K562 (cell line): Measurements from ENCODE around the gene KRT71. TPM values are rescaled to one million over a fixed set of nuclear protein-coding genes. Genes with fewer than 3 reads are reported as not detected.

ENCODE experiments used
- ATAC-seq: fragments of 200-7000 bp; cut with Tn5 transposase; 3 replicates; pipeline ENCODE4 v1.9.1; 2020; ENCODE audit warnings: moderate library complexity
- BruUV-seq: library from RNA; stranded (reverse); fragments of 400-500 nt; replicated peaks from 2 replicates; lab custom pipeline; 2021; lab: Mats Ljungman, UMichigan
- CTCF ChIA-PET: fragments of 300-600 bp; formaldehyde crosslinking; extraction: SDS; loops from one replicate; lab custom pipeline; 2021; ENCODE audit warnings: low intra/inter-chr PET ratio; lab: Yijun Ruan, JAX
- POLR2A ChIA-PET: fragments of 300-600, 350-650 bp; sonication (Branson Sonifier 250); formaldehyde crosslinking; extraction: SDS; loops from one replicate; lab custom pipeline; 2021; ENCODE audit warnings: antibody characterized with exemption, inconsistent platforms; lab: Yijun Ruan, JAX
- DNase-seq, 4 experiments: peaks; one replicate each; pipeline versions ENCODE4 v3.0.0 to v3.0.0-alpha.2; 2011 to 2018; ENCODE audit warnings: low spot score in 3 of 4, mixed read lengths in 3 of 4; ENCODE audit errors: extremely low read depth in 1 of 4
- FAIRE-seq: peaks from 2 replicates; lab custom pipeline; 2011; peaks lifted over from hg19 to GRCh38; lab: Jason Lieb, UNC
- H2AFZ ChIP-seq: 2 replicates; pipeline ENCODE4 v1.6.0; 2011; ENCODE audit warnings: low read depth, low read length, control low read depth, inconsistent platforms
- H3K27ac ChIP-seq: fragments of 200-600 bp; 3 replicates; pipeline ENCODE4 v1.8.0; 2011; ENCODE audit warnings: low read depth, mild to moderate bottlenecking, control low read depth, inconsistent platforms, low read length, moderate library complexity, mixed read lengths; ENCODE audit errors: extremely low read depth
- H3K27me3 ChIP-seq, 2 experiments: fragments of 300-600 bp in 1 of 2; 2 replicates in 1 of 2; 3 replicates in 1 of 2; pipeline versions ENCODE4 v1.6.0 to v1.8.0; 2011; ENCODE audit warnings: inconsistent platforms in 2 of 2, low read length in 2 of 2, mild to moderate bottlenecking in 1 of 2, mixed read lengths in 1 of 2, moderate library complexity in 1 of 2; ENCODE audit not compliant: control insufficient read depth in 2 of 2, insufficient read depth in 2 of 2
- H3K36me3 ChIP-seq: fragments of 300-600 bp; 3 replicates; pipeline ENCODE4 v1.8.0; 2011; ENCODE audit warnings: mild to moderate bottlenecking, low read length, inconsistent platforms; ENCODE audit not compliant: control insufficient read depth, insufficient read depth
- H3K4me1 ChIP-seq, 2 experiments: fragments of 200-600 bp in 1 of 2; replicated peaks in 1 of 2; 2 replicates in 1 of 2; 3 replicates in 1 of 2; pipeline versions ENCODE4 v1.5.1 to v1.8.0; 2011; ENCODE audit warnings: inconsistent platforms in 2 of 2, low read length in 2 of 2, mild to moderate bottlenecking in 1 of 2, mixed read lengths in 1 of 2, moderate library complexity in 1 of 2; ENCODE audit not compliant: control insufficient read depth in 2 of 2, insufficient read depth in 2 of 2
- H3K4me2 ChIP-seq: 2 replicates; pipeline ENCODE4 v1.6.1; 2011; ENCODE audit warnings: low read length, control low read depth, inconsistent platforms, mixed read lengths; ENCODE audit not compliant: insufficient read depth
- H3K4me3 ChIP-seq: fragments of 200-600 bp; sonication (generic), shearing (Covaris generic); 2 replicates; pipeline ENCODE4 v1.5.1; 2016; ENCODE audit warnings: control low read depth, inconsistent platforms
- H3K79me2 ChIP-seq: fragments of 200-600 bp; 3 replicates; pipeline ENCODE4 v1.8.0; 2011; ENCODE audit warnings: low read length, inconsistent platforms; ENCODE audit not compliant: control insufficient read depth, insufficient read depth
- H3K9ac ChIP-seq, 2 experiments: 2 replicates each; pipeline versions ENCODE4 v1.6.0 to v1.6.1; 2011; ENCODE audit warnings: low read depth in 2 of 2, low read length in 2 of 2, control low read depth in 1 of 2, inconsistent platforms in 1 of 2, mild to moderate bottlenecking in 1 of 2, mixed read lengths in 1 of 2; ENCODE audit not compliant: insufficient read depth in 1 of 2
- H3K9me1 ChIP-seq: one replicate; pipeline ENCODE4 v1.6.0; 2011; ENCODE audit warnings: inconsistent platforms, mild to moderate bottlenecking, low read length, moderate library complexity; ENCODE audit not compliant: control insufficient read depth, insufficient read depth
- H3K9me3 ChIP-seq: replicated peaks from 2 replicates; pipeline ENCODE4 v1.5.1; 2011; ENCODE audit warnings: low read depth, low read length, inconsistent platforms; ENCODE audit not compliant: control insufficient read depth, insufficient read depth
- H4K20me1 ChIP-seq: replicated peaks from 2 replicates; pipeline ENCODE4 v1.6.1; 2011; ENCODE audit warnings: low read length, inconsistent platforms, mixed read lengths; ENCODE audit not compliant: control insufficient read depth, insufficient read depth
- HIVEP1 ChIP-seq: fragments of 250-450 bp; sonication (Bioruptor Pico); IDR thresholded peaks from 2 replicates; pipeline ENCODE4 v1.4.0; 2020; ENCODE audit warnings: mild to moderate bottlenecking
- HOXB6 ChIP-seq: fragments of 250-450 bp; sonication (Bioruptor Pico); IDR thresholded peaks from 2 replicates; pipeline ENCODE4 v1.5.1; 2022; ENCODE audit warnings: mild to moderate bottlenecking, borderline replicate concordance
- RAD21 ChIP-seq, 2 experiments: fragments of 250-450 bp in 1 of 2; fragments of 450-650 bp in 1 of 2; sonication (Bioruptor Pico) in 1 of 2; formaldehyde crosslinking in 1 of 2; IDR thresholded peaks in 1 of 2; conservative IDR thresholded peaks in 1 of 2; 2 replicates each; pipeline versions ENCODE4 v1.4.0 to v1.8.0; 2020 to 2022; ENCODE audit warnings: mild to moderate bottlenecking in 2 of 2, moderate library complexity in 1 of 2
- SMARCA5 ChIP-seq: fragments of 450-650 bp; IDR thresholded peaks from 2 replicates; pipeline ENCODE4 v1.6.1; 2016
- TAF9B ChIP-seq: fragments of 450-650 bp; IDR thresholded peaks from 2 replicates; pipeline ENCODE4 v1.6.1; 2018; ENCODE audit warnings: mild to moderate bottlenecking; ENCODE audit not compliant: partially characterized antibody
- YY1 ChIP-seq, 3 experiments: IDR thresholded peaks; 2 replicates each; pipeline ENCODE4 v1.6.1; 2011; ENCODE audit warnings: low read length in 2 of 3, mild to moderate bottlenecking in 2 of 3, moderate library complexity in 2 of 3, borderline replicate concordance in 1 of 3, control low read depth in 1 of 3, low read depth in 1 of 3; ENCODE audit not compliant: insufficient read depth in 3 of 3, insufficient replicate concordance in 2 of 3, control insufficient read depth in 1 of 3, insufficient read length in 1 of 3; ENCODE audit errors: extremely low read depth in 1 of 3
- ZNF133 ChIP-seq: fragments of 250-450 bp; sonication (Bioruptor Pico); IDR thresholded peaks from 2 replicates; pipeline ENCODE4 v1.4.0; 2020; ENCODE audit warnings: mild to moderate bottlenecking
- ZNF134 ChIP-seq: fragments of 250-450 bp; sonication (Bioruptor Pico); conservative IDR thresholded peaks from 2 replicates; pipeline ENCODE4 v1.4.0; 2020
- whole genome bisulfite sequencing: fragments of 100-300 bp; shearing (Covaris generic); methylation state at CpG from one replicate; pipeline ENCODE4 v1.1.6; 2016; ENCODE audit warnings: low coverage, mixed read lengths; ENCODE audit not compliant: insufficient coverage; ENCODE audit errors: missing lambda C conversion rate; 5-methylcytosine and 5-hydroxymethylcytosine counted together
- in situ Hi-C: fragments of 300-500 bp; cut with MboI; formaldehyde crosslinking; loops from 4 replicates; pipeline ENCODE4 v1.15.0; 2018; ENCODE audit warnings: inconsistent platforms, mixed read lengths
- intact Hi-C: fragments of 100-400 bp; cut with micrococcal nuclease; formaldehyde crosslinking; loops from 2 replicates; pipeline ENCODE4 v1.14.2; 2022
- polyA plus RNA-seq, 8 experiments: library from polyadenylated mRNA; depleted of rRNA in 4 of 8; stranded (reverse) in 5 of 8; unstranded in 3 of 8; fragments of >200 nt; fragmentation: Nextera tagmentation in 2 of 8; fragmentation: Illumina TruSeq in 1 of 8; extraction: Ambion mirVana in 2 of 8; extraction: Trizol in 1 of 8; gene quantifications; 2 replicates each; pipeline versions ENCODE4 v1.2.1 to v1.2.3, GENCODE V29; 2011 to 2014; ENCODE audit warnings: inconsistent platforms in 1 of 8, missing spikeins in 1 of 8
- total RNA-seq, 7 experiments: library from RNA; depleted of rRNA in 6 of 7; stranded (reverse); fragments of >200 nt in 6 of 7; fragmentation: Illumina TruSeq in 2 of 7; extraction: Trizol in 2 of 7; gene quantifications; 2 replicates each; pipeline versions ENCODE4 v1.2.1 to v1.2.3, GENCODE V29; 2011 to 2021; ENCODE audit warnings: low replicate concordance in 1 of 7
- TF ChIP-seq, protein P1 (sequence below): fragments of 450-650 bp; IDR thresholded peaks from 2 replicates; pipeline ENCODE4 v1.6.1; 2016; ENCODE audit warnings: low read depth
- TF ChIP-seq, protein P2 (sequence below), 3 experiments: IDR thresholded peaks in 2 of 3; conservative IDR thresholded peaks in 1 of 3; 2 replicates each; pipeline ENCODE4 v1.5.1; 2011 to 2012; ENCODE audit warnings: low read length in 3 of 3, mild to moderate bottlenecking in 3 of 3, control low read depth in 2 of 3, improper control_type of control experiment in 1 of 3, inconsistent platforms in 1 of 3, low read depth in 1 of 3, mixed read lengths in 1 of 3, moderate library complexity in 1 of 3; ENCODE audit not compliant: insufficient read depth in 2 of 3

Gene KRT71
- total and polyA plus RNA-seq, 9 of the 15 experiments (the other 6 are each of a cell fraction or from before 2014, with no cell fraction given): not detected

DNA sequence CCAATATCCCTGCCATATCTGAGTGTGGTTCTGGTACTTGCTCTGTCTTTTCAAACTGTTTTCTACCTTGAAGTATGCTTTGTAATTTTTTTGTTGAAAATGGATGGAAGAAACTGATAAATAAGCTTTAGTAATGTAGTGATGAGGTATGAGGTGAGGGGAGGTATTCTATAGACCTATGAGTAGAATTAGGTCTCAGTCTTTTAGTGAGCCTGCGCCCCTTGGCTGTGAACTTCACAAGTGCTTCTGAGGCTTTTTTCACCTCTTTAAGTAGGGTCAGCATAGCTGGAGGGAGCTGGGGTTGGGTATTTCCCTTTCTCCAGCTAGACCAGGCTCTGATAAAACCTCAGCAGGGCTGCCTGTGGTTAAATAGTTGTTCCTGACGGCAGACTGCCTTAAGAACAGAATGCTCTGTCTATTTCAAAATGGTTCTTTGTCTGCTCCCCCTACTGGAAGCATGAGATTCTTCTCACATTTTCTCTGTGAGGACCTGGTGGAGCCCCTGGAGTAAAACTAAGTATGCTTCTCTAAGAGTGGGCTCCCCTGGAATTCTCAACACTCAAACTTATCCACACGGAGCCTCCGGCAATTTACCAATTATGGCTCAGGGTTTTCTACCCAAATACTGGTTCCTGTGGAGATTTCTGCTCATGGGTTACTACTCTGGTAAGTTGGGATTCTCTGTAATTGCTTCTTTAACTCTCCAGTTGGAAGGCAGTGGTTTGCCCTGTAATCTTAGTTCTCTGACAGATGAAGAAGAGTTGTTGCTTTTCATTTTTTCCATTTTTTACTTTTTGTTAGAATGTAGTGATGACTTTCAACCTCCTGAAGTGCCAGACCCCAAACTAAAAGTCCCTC is 45.9 kb downstream of the KRT71 start:
- DNase-seq: peak in 2 of 4 experiments; percentile 20 to 21
- 3% methylated on average over 4 of the region's 4 CpGs for WGBS
- in situ Hi-C loops: no loop called here
- H3K79me2 ChIP-seq: no peaks in the 10 kb centered on the region
- intact Hi-C loops: no loop called here
- H3K4me2 ChIP-seq: no peak overlapping the region
- no peak overlapping the region for H3K27ac ChIP-seq
- H3K4me3 ChIP-seq: no peak overlapping the region
- H3K9me3 ChIP-seq: no peaks in the 10 kb centered on the region
- H3K9ac ChIP-seq: no peak overlapping the region
- no peaks in the 10 kb centered on the region for H4K20me1 ChIP-seq
- H2AFZ ChIP-seq: no peak overlapping the region
- H3K9me1 ChIP-seq: no peaks in the 10 kb centered on the region
- FAIRE-seq: peak; percentile 62
- ChIA-PET POLR2A (no interaction called here), CTCF (no interaction called here)
- ATAC-seq: no peak
- no TSS peak for BruUV-seq
- H3K36me3 ChIP-seq: no peaks in the 10 kb centered on the region
- H3K4me1 ChIP-seq: no peaks in the 10 kb centered on the region
- H3K27me3 ChIP-seq: no peaks in the 10 kb centered on the region; a peak in 1 of 5 replicates
- TF ChIP-seq TAF9B (no peak), RAD21 (CRISPR knock-in tag; conservative IDR thresholded peaks at IDR 0.05 in 1 of 2, IDR thresholded peaks at IDR 0.05 in 1 of 2) (no peak), ZNF134 (no peak), HOXB6 (CRISPR knock-in tag) (no peak), ZNF133 (CRISPR knock-in tag) (no peak), SMARCA5 (no peak), HIVEP1 (CRISPR knock-in tag) (no peak), YY1 (IDR thresholded peaks at IDR 0.05; ENCODE audit: borderline replicate concordance in 1 of 3, control insufficient read depth in 1 of 3, extremely low read depth in 1 of 3, insufficient read depth in 3 of 3, insufficient read length in 1 of 3, insufficient replicate concordance in 2 of 3, low read depth in 1 of 3, low read length in 2 of 3) (peak in 1 of 3 experiments; percentile 32)
- TF ChIP-seq, protein P1, sequence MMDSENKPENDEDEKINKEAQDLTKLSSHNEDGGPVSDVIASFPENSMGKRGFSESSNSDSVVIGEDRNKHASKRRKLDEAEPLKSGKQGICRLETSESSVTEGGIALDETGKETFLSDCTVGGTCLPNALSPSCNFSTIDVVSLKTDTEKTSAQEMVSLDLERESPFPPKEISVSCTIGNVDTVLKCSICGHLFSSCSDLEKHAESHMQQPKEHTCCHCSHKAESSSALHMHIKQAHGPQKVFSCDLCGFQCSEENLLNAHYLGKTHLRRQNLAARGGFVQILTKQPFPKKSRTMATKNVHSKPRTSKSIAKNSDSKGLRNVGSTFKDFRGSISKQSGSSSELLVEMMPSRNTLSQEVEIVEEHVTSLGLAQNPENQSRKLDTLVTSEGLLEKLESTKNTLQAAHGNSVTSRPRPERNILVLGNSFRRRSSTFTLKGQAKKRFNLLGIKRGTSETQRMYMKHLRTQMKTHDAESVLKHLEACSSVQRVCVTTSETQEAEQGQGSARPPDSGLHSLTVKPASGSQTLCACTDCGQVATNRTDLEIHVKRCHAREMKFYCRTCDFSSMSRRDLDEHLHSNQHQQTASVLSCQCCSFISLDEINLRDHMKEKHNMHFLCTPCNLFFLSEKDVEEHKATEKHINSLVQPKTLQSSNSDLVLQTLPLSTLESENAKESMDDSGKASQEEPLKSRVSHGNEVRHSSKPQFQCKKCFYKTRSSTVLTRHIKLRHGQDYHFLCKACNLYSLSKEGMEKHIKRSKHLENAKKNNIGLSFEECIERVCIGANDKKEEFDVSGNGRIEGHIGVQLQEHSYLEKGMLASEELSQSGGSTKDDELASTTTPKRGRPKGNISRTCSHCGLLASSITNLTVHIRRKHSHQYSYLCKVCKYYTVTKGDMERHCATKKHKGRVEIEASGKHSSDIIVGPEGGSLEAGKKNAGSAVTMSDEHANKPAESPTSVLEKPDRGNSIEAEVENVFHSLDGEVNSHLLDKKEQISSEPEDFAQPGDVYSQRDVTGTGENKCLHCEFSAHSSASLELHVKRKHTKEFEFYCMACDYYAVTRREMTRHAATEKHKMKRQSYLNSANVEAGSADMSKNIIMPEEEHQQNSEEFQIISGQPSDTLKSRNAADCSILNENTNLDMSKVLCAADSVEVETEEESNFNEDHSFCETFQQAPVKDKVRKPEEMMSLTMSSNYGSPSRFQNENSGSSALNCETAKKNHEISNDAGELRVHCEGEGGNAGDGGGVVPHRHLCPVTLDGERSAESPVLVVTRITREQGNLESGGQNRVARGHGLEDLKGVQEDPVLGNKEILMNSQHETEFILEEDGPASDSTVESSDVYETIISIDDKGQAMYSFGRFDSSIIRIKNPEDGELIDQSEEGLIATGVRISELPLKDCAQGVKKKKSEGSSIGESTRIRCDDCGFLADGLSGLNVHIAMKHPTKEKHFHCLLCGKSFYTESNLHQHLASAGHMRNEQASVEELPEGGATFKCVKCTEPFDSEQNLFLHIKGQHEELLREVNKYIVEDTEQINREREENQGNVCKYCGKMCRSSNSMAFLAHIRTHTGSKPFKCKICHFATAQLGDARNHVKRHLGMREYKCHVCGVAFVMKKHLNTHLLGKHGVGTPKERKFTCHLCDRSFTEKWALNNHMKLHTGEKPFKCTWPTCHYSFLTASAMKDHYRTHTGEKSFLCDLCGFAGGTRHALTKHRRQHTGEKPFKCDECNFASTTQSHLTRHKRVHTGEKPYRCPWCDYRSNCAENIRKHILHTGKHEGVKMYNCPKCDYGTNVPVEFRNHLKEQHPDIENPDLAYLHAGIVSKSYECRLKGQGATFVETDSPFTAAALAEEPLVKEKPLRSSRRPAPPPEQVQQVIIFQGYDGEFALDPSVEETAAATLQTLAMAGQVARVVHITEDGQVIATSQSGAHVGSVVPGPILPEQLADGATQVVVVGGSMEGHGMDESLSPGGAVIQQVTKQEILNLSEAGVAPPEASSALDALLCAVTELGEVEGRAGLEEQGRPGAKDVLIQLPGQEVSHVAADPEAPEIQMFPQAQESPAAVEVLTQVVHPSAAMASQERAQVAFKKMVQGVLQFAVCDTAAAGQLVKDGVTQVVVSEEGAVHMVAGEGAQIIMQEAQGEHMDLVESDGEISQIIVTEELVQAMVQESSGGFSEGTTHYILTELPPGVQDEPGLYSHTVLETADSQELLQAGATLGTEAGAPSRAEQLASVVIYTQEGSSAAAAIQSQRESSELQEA: no peak
- TF ChIP-seq, protein P2, sequence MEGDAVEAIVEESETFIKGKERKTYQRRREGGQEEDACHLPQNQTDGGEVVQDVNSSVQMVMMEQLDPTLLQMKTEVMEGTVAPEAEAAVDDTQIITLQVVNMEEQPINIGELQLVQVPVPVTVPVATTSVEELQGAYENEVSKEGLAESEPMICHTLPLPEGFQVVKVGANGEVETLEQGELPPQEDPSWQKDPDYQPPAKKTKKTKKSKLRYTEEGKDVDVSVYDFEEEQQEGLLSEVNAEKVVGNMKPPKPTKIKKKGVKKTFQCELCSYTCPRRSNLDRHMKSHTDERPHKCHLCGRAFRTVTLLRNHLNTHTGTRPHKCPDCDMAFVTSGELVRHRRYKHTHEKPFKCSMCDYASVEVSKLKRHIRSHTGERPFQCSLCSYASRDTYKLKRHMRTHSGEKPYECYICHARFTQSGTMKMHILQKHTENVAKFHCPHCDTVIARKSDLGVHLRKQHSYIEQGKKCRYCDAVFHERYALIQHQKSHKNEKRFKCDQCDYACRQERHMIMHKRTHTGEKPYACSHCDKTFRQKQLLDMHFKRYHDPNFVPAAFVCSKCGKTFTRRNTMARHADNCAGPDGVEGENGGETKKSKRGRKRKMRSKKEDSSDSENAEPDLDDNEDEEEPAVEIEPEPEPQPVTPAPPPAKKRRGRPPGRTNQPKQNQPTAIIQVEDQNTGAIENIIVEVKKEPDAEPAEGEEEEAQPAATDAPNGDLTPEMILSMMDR (IDR thresholded peaks at IDR 0.05 in 2 of 3, conservative IDR thresholded peaks at IDR 0.05 in 1 of 3; ENCODE audit: insufficient read depth in 2 of 3, low read depth in 1 of 3, low read length in 3 of 3): peak; percentile 23 to 54 (median 44); a peak in 4 of 6 replicates
